Measurements from ENCODE around the gene LRBA.

- TF ChIP-seq CTCF (IDR thresholded peaks at IDR 0.05) (no peak), POLR2A (IDR thresholded peaks at IDR 0.05) (no peak)
Measured at GRCh38 chr4:150332961-150333360, 682.1 kb downstream of the LRBA start.

Data from ovary (tissue), 3 donors.